HEK293 (cell line): Measurements from ENCODE around the gene RNASEH2C.
A peak's percentile ranks its signal among the peaks of the same experiment; 100 is the strongest.
"Not testable (repeated sequence)": the region's sequence is repeated elsewhere in the genome, so short reads cannot be mapped to it uniquely, and the experiment has no call there.

ENCODE experiments used
- CTCF ChIA-PET: fragments of 350-600 bp; formaldehyde crosslinking; extraction: SDS; loops from one replicate; lab custom pipeline; 2021; ENCODE audit warnings: antibody characterized with exemption; lab: Yijun Ruan, JAX
- POLR2A ChIA-PET: fragments of 300-600 bp; formaldehyde crosslinking; extraction: SDS; loops from one replicate; lab custom pipeline; 2020; ENCODE audit warnings: antibody characterized with exemption, inconsistent platforms; lab: Yijun Ruan, JAX
- H3K27ac ChIP-seq: fragments of 200-500 bp; sonication (Bioruptor generic); 2 replicates; pipeline ENCODE4 v1.5.1; 2014; ENCODE audit warnings: low read depth, low read length, control low read depth, inconsistent platforms; ENCODE audit errors: extremely low read depth
- H3K36me3 ChIP-seq, 2 experiments: fragments of 200-500 bp in 1 of 2; sonication (Bioruptor generic) in 1 of 2; 1 replicate in 1 of 2; 2 replicates in 1 of 2; pipeline ENCODE4 v1.5.1; 2014 to 2017; ENCODE audit warnings: inconsistent platforms in 2 of 2, low read length in 2 of 2; ENCODE audit not compliant: control insufficient read depth in 2 of 2, insufficient read depth in 1 of 2
- H3K4me1 ChIP-seq: fragments of 200-500 bp; sonication (Bioruptor generic); 2 replicates; pipeline ENCODE4 v1.5.1; 2014; ENCODE audit warnings: mild to moderate bottlenecking, low read length, inconsistent platforms; ENCODE audit not compliant: control insufficient read depth, insufficient read depth
- H3K4me3 ChIP-seq: 2 replicates; pipeline ENCODE4 v1.5.1; 2011; ENCODE audit warnings: low read depth, mild to moderate bottlenecking, control low read depth, low read length, moderate library complexity
- H3K9me3 ChIP-seq: fragments of 200-500 bp; sonication (Bioruptor generic); 2 replicates; pipeline ENCODE4 v1.5.1; 2014; ENCODE audit warnings: low read depth, low read length, inconsistent platforms; ENCODE audit not compliant: control insufficient read depth, insufficient read depth
- KLF1 ChIP-seq: fragments of 450-650 bp; formaldehyde crosslinking; IDR thresholded peaks from 2 replicates; pipeline ENCODE4 v1.5.1; 2016; ENCODE audit warnings: missing biosample characterization, missing genetic modification characterization
- SP7 ChIP-seq: fragments of 450-650 bp; formaldehyde crosslinking; IDR thresholded peaks from 2 replicates; pipeline ENCODE4 v1.5.1; 2016; ENCODE audit warnings: missing biosample characterization, missing genetic modification characterization
- ZBTB20 ChIP-seq: fragments of 450-650 bp; formaldehyde crosslinking; IDR thresholded peaks from 2 replicates; pipeline ENCODE4 v1.5.1; 2016; ENCODE audit warnings: missing biosample characterization, missing genetic modification characterization
- ZBTB26 ChIP-seq: fragments of 450-650 bp; formaldehyde crosslinking; optimal IDR thresholded peaks from 2 replicates; pipeline ENCODE3; 2016; ENCODE audit warnings: missing biosample characterization, mild to moderate bottlenecking, missing genetic modification characterization
- ZBTB49 ChIP-seq: fragments of 450-650 bp; formaldehyde crosslinking; IDR thresholded peaks from 2 replicates; pipeline ENCODE4 v1.5.1; 2016; ENCODE audit warnings: missing biosample characterization, missing genetic modification characterization, low read depth
- ZFHX2 ChIP-seq: fragments of 450-650 bp; formaldehyde crosslinking; conservative IDR thresholded peaks from 2 replicates; pipeline ENCODE4 v1.5.1; 2016; ENCODE audit warnings: missing biosample characterization, missing genetic modification characterization
- ZNF2 ChIP-seq: fragments of 450-650 bp; formaldehyde crosslinking; IDR thresholded peaks from 2 replicates; pipeline ENCODE4 v1.5.1; 2016; ENCODE audit warnings: missing biosample characterization, missing genetic modification characterization
- ZNF596 ChIP-seq: fragments of 450-650 bp; IDR thresholded peaks from 2 replicates; pipeline ENCODE4 v1.5.0; 2018; ENCODE audit warnings: missing biosample characterization, mild to moderate bottlenecking, missing genetic modification characterization, moderate library complexity
- ZNF660 ChIP-seq: fragments of 450-650 bp; IDR thresholded peaks from 2 replicates; pipeline ENCODE4 v1.5.1; 2018; ENCODE audit warnings: missing biosample characterization, mild to moderate bottlenecking, missing genetic modification characterization
- ZNF843 ChIP-seq: fragments of 450-650 bp; formaldehyde crosslinking; IDR thresholded peaks from 2 replicates; pipeline ENCODE4 v1.5.1; 2016; ENCODE audit warnings: missing biosample characterization, missing genetic modification characterization
- TF ChIP-seq, protein P1 (sequence below): fragments of 450-650 bp; formaldehyde crosslinking; IDR thresholded peaks from 2 replicates; pipeline ENCODE4 v1.5.1; 2016; ENCODE audit warnings: missing biosample characterization, missing genetic modification characterization
- TF ChIP-seq, protein P2 (sequence below): fragments of 450-650 bp; formaldehyde crosslinking; IDR thresholded peaks from 2 replicates; pipeline ENCODE4 v1.5.1; 2016; ENCODE audit warnings: missing biosample characterization, missing genetic modification characterization

Gene RNASEH2C

GRCh38 chr11:65696802-65697552 is 23.6 kb downstream of the RNASEH2C start:
- Histone ChIP-seq H3K36me3 (no peaks in the 10 kb centered on the region), H3K4me1 (no peaks in the 10 kb centered on the region), H3K27ac (no peak overlapping the region), H3K9me3 (no peaks in the 10 kb centered on the region), H3K4me3 (no peak overlapping the region)
- CTCF ChIA-PET = interaction anchor here (0.6 to 3.9 kb wide), 2 partner anchors 8 to 59 kb away, joined by 4 to 34 read pairs; partner anchors contain the start of gene SIPA1
- POLR2A ChIA-PET = interaction anchor here (0.5 to 0.8 kb wide), 3 partner anchors 17 to 23 kb away, joined by 3 to 6 read pairs (median 5); partner anchors contain the start of gene RNASEH2C
- TF ChIP-seq ZNF596 (tag by site-specific recombination) = no peak

DNA sequence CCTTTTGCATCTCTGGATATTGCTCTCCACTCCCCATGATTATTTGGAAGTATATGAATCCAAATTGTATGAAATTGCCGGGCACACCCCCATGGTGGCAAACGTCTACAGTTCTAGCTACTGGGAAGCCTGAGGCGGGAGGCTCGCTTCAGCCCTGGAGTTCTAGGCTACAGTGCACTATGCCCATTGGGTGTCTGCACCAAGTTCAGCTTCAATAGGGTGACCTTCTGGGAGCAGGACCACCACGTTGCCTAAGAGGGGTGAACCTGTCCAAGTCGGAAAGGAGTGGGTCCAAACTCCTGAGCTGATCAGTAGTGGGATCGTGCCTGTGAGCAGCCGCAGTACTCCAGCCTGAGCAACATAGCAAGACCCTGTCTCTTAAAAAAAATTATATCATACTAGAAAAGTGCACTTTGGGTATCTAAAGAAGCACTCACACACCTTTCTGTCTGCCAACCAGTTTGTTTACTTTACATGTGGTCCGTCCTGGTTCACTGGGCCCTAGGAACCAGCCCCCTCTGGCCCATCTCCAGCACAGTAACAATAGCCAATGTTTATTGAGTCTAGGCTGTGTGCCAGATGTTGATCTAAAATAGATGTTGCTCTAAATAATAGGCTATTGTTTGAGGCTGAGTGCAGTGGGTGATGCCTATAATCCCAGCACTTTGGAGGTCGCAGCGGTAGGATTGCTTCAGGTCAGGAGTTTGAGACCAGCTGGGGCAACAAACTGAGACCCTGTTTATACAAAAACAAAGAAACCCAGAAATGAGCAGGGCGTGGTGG is 24.9 kb downstream of the RNASEH2C start:
- no peaks in the 10 kb centered on the region for H3K4me1 ChIP-seq
- no peak overlapping the region for H3K27ac ChIP-seq
- TF ChIP-seq ZBTB49 (tag by site-specific recombination) = no peak
- 0 out of 2 replicates have a peak, but pooled peaks have one; percentile 19 for TF ChIP-seq ZBTB20 (tag by site-specific recombination)
- no peak for TF ChIP-seq ZNF660 (tag by site-specific recombination)
- TF ChIP-seq, protein P1, sequence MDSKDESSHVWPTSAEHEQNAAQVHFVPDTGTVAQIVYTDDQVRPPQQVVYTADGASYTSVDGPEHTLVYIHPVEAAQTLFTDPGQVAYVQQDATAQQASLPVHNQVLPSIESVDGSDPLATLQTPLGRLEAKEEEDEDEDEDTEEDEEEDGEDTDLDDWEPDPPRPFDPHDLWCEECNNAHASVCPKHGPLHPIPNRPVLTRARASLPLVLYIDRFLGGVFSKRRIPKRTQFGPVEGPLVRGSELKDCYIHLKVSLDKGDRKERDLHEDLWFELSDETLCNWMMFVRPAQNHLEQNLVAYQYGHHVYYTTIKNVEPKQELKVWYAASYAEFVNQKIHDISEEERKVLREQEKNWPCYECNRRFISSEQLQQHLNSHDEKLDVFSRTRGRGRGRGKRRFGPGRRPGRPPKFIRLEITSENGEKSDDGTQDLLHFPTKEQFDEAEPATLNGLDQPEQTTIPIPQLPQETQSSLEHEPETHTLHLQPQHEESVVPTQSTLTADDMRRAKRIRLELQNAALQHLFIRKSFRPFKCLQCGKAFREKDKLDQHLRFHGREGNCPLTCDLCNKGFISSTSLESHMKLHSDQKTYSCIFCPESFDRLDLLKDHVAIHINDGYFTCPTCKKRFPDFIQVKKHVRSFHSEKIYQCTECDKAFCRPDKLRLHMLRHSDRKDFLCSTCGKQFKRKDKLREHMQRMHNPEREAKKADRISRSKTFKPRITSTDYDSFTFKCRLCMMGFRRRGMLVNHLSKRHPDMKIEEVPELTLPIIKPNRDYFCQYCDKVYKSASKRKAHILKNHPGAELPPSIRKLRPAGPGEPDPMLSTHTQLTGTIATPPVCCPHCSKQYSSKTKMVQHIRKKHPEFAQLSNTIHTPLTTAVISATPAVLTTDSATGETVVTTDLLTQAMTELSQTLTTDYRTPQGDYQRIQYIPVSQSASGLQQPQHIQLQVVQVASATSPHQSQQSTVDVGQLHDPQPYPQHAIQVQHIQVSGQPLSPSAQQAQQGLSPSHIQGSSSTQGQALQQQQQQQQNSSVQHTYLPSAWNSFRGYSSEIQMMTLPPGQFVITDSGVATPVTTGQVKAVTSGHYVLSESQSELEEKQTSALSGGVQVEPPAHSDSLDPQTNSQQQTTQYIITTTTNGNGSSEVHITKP = peak; percentile 75
- 0 out of 2 replicates have a peak, but pooled peaks have one; percentile 14 for TF ChIP-seq KLF1 (tag by site-specific recombination)
- peak; percentile 76 for TF ChIP-seq SP7 (tag by site-specific recombination)
- peak; percentile 30; the same call in 1 of the 2 replicates for TF ChIP-seq ZFHX2 (tag by site-specific recombination)
- no peak for TF ChIP-seq ZNF2 (tag by site-specific recombination)
- no peak overlapping the region for H3K4me3 ChIP-seq
- ChIA-PET CTCF (interaction anchor here (0.5 to 3.9 kb wide), 3 partner anchors 10 to 420 kb away, joined by 3 to 34 read pairs (median 3); no protein-coding TSS in a partner anchor), POLR2A (interaction anchor here (0.7 kb wide), 1 partner anchor 57 kb away, joined by 3 read pairs; no protein-coding TSS in a partner anchor)
- no peaks in the 10 kb centered on the region for H3K36me3 ChIP-seq
- no peaks in the 10 kb centered on the region for H3K9me3 ChIP-seq

GRCh38 chr11:65692367-65692766 is 28.2 kb downstream of the RNASEH2C start:
- Histone ChIP-seq H3K4me3 (no peak overlapping the region), H3K4me1 (no peaks in the 10 kb centered on the region), H3K9me3 (no peaks in the 10 kb centered on the region), H3K36me3 (no peaks in the 10 kb centered on the region), H3K27ac (no peak overlapping the region)
- TF ChIP-seq ZNF843 (tag by site-specific recombination) (no peak), ZBTB26 (tag by site-specific recombination) (no peak)
- TF ChIP-seq, protein P2, sequence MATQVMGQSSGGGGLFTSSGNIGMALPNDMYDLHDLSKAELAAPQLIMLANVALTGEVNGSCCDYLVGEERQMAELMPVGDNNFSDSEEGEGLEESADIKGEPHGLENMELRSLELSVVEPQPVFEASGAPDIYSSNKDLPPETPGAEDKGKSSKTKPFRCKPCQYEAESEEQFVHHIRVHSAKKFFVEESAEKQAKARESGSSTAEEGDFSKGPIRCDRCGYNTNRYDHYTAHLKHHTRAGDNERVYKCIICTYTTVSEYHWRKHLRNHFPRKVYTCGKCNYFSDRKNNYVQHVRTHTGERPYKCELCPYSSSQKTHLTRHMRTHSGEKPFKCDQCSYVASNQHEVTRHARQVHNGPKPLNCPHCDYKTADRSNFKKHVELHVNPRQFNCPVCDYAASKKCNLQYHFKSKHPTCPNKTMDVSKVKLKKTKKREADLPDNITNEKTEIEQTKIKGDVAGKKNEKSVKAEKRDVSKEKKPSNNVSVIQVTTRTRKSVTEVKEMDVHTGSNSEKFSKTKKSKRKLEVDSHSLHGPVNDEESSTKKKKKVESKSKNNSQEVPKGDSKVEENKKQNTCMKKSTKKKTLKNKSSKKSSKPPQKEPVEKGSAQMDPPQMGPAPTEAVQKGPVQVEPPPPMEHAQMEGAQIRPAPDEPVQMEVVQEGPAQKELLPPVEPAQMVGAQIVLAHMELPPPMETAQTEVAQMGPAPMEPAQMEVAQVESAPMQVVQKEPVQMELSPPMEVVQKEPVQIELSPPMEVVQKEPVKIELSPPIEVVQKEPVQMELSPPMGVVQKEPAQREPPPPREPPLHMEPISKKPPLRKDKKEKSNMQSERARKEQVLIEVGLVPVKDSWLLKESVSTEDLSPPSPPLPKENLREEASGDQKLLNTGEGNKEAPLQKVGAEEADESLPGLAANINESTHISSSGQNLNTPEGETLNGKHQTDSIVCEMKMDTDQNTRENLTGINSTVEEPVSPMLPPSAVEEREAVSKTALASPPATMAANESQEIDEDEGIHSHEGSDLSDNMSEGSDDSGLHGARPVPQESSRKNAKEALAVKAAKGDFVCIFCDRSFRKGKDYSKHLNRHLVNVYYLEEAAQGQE = no peak
- CTCF ChIA-PET = interaction anchor here (0.6 to 1.5 kb wide), 2 partner anchors 11 to 14 kb away, joined by 5 to 6 read pairs; no protein-coding TSS in a partner anchor
- POLR2A ChIA-PET = no interaction called here

DNA sequence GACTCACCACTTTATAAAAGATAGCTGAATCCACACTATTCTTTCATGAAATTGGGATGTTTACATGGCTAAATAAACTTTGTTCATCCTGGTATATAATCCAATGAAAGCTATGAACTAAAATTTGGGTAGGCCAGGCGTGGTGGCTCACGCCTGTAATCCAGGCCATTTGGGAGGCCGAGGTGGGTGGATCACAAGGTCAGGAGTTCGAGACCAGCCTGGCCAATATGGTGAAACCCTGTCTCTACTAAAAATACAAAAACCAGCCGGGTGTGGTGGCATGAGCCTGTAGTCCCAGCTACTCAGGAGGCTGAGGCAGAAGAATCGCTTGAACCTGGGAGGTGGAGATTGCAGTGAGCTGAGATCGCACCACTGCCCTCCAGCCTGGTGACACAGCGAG is 28.8 kb downstream of the RNASEH2C start:
- CTCF ChIA-PET = interaction anchor here (1.5 kb wide), 1 partner anchor 14 kb away, joined by 6 read pairs; no protein-coding TSS in a partner anchor
- H3K27ac ChIP-seq = not testable (repeated sequence)

More for the DNA sequence above, 28.8 kb downstream of the RNASEH2C start:
- POLR2A ChIA-PET, H3K4me3 ChIP-seq, H3K4me1 ChIP-seq, H3K36me3 ChIP-seq, H3K9me3 ChIP-seq: not testable (repeated sequence)
